22Rv1 (cell line): ENCODE measurements around the gene SUPT3H.

Experiments
- CTCF ChIP-seq: fragments of 450-650 bp; IDR thresholded peaks from 2 replicates; pipeline ENCODE4 v1.5.1; 2017; ENCODE audit warnings: mild to moderate bottlenecking
- ZFX ChIP-seq: fragments of 450-650 bp; IDR thresholded peaks from 2 replicates; pipeline ENCODE4 v1.6.1; 2017; ENCODE audit warnings: antibody characterized with exemption, borderline replicate concordance

GRCh38 chr6:45057711-45058110 is 320.0 kb downstream of the SUPT3H start:
- TF ChIP-seq CTCF (no peak), ZFX (no peak)
